DMS153 (cell line): ENCODE data around the gene KRTCAP3.
"Not testable (repeated sequence)": the region's sequence is repeated elsewhere in the genome, so short reads cannot be mapped to it uniquely, and the experiment has no call there.

Experiments
- DNase-seq: peaks from one replicate; lab custom pipeline; 2025; lab: John Stamatoyannopoulos, UW

Gene KRTCAP3, protein sequence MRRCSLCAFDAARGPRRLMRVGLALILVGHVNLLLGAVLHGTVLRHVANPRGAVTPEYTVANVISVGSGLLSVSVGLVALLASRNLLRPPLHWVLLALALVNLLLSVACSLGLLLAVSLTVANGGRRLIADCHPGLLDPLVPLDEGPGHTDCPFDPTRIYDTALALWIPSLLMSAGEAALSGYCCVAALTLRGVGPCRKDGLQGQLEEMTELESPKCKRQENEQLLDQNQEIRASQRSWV

DNA sequence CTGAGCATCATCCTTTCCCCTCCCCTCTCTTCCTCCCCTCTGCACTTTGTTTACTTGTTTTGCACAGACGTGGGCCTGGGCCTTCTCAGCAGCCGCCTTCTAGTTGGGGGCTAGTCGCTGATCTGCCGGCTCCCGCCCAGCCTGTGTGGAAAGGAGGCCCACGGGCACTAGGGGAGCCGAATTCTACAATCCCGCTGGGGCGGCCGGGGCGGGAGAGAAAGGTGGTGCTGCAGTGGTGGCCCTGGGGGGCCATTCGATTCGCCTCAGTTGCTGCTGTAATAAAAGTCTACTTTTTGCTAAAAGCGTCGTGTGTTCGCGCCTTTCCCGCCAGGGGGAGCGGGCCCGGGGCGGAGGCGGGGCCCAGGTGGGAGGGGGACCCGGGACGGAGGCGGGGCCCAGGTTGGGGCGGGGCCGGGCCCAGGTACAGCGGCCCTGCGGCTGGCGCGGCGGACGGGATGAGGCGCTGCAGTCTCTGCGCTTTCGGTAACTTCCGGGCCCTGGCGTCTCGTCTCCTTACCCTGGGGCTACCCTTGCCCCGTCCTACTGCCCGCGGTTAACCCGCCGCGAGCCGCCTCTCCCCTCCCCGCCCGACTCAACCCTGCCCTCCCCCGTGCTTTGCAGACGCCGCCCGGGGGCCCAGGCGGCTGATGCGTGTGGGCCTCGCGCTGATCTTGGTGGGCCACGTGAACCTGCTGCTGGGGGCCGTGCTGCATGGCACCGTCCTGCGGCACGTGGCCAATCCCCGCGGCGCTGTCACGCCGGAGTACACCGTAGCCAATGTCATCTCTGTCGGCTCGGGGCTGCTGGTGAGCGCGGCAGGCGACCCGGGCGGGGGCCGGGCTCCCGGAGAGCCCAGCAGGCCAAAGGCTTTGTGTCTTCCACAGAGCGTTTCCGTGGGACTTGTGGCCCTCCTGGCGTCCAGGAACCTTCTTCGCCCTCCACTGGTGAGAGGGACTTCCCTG lies at the start of gene KRTCAP3:
Gene KRTCAP3 (plus strand): TSS at position 424 of the 962 bp plus-strand sequence. CDS start 32 bp downstream, at position 456.
- DNase-seq, result peak; percentile 66

DNA sequence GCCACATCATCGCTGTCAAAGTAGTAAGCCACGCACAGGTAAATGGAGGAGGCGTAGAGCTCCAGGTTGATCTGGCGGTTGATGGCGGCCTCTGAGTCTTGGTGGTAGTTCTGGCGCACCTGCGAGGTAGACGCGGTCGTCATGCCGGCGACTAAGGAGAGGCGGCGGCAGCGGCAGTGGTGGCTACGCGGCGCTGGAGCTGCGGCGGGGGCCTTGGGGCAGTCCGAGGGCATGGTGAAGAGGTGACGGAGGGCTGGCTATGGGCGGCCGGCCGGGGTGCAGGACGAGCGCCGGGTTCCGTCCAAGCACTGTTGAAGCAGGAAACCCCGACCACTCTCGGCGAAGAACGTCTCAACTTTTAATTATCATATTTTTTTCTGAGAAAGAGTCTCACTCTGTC lies 49.0 kb upstream of the KRTCAP3 start:
- DNase-seq, result no peak

DNA sequence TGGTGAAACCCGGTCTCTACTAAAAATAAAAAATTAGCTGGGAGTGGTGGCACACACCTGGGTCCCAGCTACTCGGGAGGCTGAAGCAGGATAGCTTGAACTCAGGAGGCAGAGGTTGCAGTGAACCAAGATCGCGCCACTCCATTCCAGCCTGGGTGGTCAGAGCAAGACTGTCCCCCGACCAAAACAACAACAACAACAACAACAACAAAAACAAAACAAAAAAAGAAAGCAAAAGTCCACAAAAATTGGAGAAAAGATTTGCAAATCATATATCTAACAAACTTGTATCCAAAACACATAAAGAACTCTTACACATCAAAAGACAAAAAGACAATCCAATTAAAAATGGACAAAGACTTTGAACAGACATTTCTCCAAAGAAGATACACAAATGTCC lies 43.2 kb upstream of the KRTCAP3 start:
- no peak for DNase-seq

DNA sequence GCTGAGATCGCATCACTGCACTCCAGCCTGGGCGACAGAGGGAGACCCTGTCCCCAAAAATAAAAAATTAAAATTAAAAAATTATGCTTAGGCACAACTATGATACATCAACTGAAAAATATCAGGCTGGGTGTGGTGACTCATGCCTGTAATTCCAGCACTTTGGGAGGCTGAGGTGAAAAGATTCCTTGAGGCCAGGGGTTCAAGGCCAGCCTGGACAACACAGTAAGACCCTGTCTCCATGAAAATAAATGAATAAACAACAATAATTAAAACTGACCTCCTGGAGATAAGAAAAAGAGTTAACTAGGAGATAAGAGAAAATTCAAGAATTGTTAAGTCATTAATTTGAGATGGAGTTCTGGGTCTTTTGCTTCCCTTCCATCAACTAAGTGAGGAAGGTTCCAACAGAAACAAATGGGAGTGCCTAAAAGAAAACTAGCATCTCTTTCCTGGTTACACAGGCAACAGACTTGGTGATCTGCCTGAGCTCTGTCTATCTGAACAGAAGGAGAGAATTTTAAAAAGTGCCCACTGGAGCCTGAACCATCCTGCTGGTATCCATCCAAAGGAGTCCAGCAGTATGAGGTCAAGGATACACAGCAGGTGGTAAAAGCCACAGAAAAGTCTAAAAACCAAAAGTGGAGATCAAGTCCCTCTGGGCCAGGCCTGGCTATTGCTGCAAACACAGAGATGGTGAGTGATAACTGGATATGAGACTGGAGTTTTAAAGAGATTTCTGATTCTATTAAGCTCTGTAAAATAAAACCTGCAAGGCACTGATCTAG lies 41.6 kb upstream of the KRTCAP3 start:
- DNase-seq, result no peak

DNA sequence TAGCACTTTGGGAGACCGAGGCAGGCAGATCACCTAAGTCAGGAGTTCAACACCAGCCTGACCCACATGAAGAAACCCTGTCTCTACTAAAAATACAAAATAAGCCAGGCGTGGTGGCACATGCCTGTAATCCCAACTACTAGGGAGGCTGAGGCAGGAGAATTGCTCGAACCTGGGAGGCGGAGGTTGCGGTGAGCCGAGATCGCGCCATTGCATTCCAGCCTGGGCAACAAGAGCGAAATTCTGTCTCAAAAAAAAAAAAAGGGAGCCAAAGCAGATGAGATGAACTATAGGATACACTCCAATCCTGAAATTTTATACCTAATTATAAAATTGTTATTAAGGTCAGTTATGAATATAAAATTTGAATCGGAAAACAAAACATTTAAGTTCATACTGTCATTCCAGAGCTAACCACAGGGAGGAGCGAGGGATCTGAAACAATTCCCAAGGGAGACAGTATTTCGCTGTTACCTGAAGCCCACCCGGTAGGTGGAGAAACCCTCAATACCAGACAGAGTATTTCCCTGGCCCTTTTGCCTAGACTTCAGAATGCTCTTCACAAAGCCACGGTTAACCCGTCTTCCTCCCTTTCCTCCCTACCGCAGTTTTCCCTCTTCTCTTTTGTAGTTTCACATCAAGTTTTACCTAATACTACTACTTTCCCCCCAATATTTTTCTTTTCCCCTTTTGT lies 34.2 kb upstream of the KRTCAP3 start:
- peak; percentile 21 for DNase-seq

DNA sequence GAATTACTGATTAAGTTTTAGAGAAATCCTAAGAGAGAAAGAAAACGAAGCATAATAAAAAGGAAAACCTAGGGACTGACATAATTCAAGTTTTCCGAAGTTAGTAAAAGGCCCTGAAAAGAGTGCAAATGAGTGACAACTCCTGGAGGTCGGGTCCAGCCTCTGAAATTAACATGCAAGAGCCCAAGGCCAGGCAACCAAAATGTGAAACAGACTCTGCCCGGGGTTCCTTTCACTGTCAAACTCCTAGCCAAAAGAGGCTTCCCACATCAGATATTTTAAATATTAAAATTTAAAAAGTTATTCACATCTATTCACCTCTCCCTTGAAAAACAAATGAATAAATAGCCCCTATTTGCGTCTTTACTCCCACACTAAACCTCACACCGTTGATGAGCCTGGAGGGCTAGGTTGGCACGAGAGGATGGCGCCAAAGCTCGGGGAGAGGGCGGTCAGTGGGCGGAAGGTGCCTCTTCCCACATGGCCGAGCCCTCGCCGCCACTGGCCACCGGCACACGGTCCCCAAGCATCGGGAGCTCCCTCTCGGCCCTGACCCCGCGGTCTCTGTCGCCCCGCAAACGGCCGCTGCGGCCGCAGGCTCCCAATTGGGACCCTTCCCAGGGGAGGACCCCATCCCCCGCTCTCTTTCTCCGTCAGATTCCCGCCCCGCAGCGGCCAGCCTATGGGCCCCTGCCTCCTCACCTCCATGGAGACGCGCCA lies 33.4 kb upstream of the KRTCAP3 start:
- DNase-seq, result no peak

DNA sequence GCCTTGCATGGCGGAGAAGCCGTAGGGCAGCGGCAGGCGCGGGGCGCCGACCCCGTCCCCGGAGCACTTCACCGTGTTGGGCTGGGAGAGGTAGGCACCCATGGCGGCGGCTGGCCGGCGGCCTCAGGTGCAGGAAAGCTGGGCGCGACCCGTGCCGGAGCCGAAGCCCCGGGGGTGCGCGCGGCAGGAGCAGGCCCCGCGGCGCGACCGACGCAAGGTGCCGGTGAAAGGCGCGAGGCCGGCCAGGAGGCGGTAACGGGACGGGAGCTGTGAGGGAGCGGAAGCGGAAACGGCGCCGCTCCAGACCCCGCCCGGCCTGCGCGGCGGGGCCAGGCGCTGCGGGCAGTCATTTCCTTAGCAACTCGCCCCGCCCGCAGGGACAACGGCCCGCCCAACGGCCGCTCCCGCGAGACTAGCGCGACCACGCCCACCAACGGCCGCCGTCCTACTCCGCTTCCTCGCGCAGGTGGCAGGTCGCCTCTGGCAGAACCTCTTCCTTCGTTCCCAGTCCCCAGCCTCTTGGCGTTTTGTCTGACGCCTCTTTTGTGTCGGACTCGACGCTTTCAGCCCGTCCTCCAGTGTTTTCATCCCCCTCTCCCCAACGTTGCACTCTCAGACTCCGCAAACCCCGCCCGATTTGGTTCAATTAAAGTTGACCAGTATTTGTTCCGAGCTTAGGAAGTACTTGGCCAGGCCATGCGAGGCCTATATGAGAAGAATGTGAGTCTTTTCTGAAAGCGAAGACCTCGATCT lies 32.7 kb upstream of the KRTCAP3 start, which contains the start of gene PPM1G:
Gene PPM1G (minus strand): TSS at position 271 of the 753 bp plus-strand sequence. CDS start 169 bp downstream, at position 102.
- peak; percentile 92 for DNase-seq

DNA sequence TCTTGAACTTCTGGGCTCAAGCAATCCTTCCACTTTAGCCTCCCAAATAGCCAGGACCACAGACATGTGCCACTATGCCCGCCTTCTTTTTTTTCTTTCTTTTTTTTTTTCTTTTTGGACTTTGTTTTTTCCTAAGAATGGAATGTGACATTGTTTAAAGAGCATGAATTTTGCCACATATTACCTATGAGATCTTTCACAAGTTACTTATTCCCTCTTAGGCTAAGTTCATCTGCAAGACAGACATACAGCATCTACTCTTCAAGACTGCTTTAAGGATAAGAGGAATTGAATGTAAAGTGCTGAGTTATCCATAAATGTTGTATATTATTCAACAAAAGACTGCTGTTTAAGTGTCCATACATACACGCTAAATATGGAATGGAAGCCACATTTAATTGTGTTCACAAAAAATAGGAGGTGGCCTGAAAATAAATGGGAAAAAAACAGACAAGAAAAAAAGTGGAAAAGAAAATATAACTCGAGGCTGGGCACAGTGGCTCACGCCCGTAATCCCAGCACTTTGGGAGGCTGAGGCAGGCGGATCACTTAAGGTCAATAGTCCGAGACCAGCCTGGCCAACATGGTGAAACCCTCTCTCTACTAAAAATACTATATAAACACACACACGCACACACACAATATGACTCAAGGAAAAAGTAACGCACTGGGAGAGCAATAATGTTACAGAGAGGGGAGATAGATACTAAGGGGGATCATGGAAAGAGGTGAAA lies 29.6 kb upstream of the KRTCAP3 start:
- no peak for DNase-seq

DNA sequence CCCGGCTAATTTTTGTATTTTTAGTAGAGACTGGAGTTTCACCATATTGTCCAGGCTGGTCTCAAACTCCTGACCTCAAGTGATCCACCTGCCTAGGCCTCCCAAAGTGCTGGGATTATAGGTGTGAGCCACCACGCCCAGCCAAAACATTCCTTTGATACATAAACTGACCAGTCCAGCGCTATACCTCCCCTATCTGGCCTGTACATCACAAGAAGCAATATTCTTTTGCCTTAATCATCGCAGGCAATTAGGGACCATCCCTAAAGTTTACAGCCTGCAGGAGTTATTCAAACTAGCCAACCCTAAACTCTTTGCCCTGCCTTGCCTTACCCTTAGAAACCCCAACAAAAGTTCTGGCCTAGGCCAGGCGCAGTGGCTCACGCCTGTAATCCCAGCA lies 26.0 kb upstream of the KRTCAP3 start:
- DNase-seq, result no peak

DNA sequence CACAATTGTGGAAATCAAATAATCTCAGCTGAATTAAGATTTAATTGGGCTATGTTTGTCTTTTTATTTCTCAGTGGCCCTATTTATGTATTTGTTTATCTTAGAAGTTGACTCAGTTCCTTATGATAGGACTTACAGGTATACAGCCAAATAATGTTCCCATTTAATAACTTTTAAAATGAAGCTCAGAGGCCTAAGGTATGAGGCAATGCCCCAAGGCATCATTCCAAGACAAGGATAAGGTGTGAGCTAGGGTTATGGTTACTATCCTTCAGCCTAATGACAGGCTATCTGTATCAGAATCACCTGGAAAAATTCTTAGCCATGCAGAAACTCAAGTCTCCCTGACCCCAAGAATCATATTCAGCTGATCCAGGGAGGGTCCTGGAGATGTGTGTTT lies 21.2 kb upstream of the KRTCAP3 start:
- DNase-seq, result no peak

DNA sequence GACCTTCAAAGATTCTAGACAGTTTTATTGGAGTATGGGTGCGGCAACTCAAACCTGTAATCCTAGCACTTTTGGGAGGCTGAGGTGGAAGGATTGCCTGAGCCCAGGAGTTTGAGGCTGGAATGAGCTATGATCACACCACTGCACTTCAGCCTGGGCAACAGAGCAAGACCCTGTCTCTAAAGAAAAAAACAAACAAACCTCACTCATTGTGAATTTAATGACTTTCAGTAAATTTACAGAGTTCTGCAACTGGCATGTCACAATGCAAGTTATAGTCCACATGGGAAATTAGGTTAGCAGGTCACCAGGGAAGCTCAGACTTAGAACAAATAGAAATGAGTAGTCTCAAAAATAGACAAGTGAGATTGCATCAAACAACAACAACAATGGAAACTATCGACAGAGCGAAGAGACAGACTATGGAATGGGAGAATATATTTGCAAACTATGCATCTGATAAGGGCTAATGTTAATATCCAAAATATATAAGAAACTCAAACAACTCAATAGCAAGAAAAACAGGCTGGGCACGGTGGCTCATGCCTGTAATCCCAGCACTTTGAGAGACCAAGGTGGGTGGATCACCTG lies 20.4 kb upstream of the KRTCAP3 start:
- DNase-seq, result no peak

DNA sequence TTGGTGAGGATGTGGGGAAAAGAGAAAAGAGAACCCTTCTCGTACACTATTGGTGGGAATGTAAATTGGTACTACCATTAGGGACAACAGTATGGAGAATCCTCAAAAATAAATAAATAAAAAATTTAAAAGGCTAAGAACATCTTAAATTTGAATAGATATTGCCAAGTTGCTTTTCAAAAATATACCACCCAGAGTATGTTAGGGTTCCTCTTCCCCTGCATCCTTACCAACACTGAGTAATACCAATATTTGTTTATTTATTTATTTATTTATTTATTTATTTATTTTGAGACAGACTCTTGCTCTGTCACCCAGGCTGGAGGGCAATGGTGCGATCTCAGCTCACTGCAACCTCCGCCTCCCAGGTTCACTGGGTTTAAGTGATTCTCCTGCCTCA lies 19.2 kb upstream of the KRTCAP3 start:
- DNase-seq, result no peak

DNA sequence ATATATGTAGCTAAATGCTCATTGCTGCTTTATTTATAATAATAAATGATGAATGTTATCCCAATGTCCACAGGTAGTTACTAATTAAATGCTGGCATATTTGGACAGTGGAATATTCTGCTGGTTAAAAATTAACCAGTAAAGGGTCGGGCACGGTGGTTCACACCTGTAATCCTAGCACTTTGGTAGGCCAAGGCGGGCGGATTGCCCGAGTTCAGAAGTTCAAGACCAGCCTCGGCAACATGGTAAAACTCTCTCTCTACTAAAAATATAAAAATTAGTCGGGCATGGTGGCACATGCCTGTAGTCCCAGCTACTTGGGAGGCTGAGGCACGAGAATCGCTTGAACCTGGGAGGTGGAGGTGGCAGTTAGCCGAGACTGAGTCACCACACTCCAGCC lies 17.1 kb upstream of the KRTCAP3 start:
- DNase-seq, result not testable (repeated sequence)

DNA sequence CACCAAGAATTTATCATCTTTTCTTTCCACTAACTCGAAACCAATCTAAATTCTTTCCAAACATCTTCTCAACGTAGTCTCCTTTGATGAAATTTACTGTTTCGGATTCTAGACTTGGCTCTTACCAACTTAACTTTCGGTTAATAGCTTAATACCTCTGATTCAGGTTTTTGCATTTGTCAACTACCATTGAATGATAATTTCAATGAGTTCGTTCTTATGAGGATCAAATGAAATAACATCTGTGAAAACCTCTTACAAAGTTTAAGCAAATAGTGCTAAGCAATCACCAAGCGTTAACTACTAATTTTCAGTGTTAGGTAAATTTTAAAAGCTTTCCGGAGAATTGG lies 14.3 kb upstream of the KRTCAP3 start:
- no peak for DNase-seq

DNA sequence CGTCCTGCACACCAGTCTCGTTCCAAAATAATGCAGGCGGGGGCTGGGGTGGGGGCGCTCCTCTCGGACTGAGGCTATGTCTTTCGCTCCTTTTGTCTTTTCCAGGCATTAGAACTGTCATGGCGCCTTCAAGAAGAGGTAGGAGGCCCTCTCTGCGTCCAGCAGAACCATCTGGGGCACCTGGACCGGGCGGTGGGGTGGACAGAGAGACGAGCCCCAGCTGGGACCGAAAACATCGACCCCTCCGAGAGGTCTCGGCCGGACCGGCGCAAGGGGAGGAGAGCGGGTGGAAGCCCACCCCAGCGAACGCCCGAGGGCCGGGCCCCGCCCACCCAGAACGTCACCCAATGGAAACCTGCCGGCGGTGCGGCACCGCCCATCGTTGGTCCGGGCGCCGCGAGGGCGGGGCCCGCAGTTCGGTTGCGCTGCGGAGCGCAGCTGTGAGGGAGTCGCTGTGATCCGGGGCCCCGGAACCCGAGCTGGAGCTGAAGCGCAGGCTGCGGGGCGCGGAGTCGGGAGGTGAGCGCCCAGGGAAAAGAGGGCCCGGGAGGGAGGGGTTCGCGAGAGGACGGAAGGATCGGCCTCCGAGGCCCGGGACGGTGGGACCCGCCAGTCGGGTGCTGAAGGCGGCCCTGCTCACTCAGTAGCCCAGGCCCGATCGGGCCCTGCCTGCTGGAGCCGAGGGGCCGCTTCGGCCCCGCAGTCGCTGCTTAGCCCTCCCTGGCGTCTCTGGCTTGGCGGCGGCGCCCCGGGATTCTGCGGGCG lies 13.8 kb upstream of the KRTCAP3 start, which contains the start of gene NRBP1:
Gene NRBP1 (plus strand): TSS at position 419 of the 765 bp plus-strand sequence. CDS start 4,643 bp downstream, outside the sequence.
- DNase-seq, result peak; percentile 84

DNA sequence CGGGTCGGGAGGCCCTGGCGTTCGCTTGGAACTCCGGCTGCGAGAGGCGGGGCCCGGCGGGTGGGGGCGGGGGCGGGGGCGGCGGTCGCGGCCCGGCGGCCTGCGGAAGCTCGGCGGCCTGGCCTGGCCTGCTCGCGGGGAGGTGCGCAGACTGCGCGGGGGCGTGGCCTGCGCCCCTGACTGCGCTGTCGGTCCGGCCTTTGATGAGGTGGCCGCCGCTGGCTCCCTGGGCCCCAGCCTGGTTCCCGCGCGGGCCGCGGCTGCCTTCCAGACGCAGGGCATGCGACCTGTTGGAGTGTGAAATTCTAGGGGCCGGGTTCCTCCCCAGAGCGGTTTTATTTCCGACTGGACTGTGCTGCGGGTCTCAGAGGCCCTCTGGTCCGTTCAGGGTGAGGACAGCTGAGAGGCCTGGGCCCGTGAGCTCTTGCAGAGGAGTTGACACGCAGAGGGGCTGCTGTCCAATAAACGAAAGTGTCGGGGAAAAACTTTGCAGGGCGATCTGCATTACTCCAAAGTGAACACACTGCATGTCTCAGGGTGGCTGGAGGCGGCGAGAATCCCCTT lies 13.1 kb upstream of the KRTCAP3 start:
- DNase-seq, result peak; percentile 28

DNA sequence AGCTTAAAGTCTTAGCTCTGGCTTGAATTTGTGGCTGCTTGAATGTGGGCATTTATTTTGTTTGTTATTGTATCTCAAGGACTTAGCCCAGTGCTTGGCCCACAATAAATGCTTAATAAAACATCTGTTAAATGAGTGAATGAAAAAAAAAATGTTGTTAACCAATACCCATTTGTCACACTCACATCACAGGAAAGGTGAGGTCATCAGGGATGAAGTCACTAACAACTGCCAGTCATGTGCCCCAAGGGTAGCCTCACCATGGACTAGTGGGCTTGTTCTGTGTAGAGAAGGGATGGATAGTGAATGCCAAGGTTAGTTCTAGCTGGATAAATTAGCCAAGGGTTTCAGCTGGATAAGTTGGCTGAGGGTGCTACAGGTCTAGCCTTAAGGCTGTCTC lies 10.8 kb upstream of the KRTCAP3 start:
- DNase-seq, result no peak

DNA sequence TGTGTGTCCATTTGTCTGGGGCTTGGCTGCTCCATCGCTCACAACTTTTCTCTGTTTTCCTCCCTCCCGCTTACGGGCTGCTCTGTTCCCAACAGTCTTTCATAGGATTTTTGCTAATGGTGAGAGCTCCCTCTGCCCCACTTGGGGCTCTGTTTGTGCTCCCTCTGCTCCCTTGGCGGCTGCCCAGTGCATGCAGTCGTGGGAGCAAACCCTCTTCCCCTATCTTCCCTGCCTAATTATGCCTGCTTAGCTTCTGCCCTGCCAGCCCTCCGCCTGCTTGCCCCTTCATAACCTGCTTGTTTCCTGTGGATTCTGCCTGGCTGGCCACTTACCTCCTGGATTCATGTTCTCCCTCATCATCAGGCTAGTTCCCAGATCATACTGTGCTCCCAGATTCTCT lies 6.6 kb upstream of the KRTCAP3 start:
- no peak for DNase-seq
